Neural cell (in vitro differentiated cells): Measurements from ENCODE around the gene NELFA. TPM values are rescaled to one million over a fixed set of nuclear protein-coding genes. Genes with fewer than 3 reads are reported as not detected.

Experiments used
- H2AFZ ChIP-seq: fragments of 200-600, 300-800 bp; sonication (generic), shearing (Covaris generic); 2 replicates; pipeline ENCODE4 v1.6.0; 2014; ENCODE audit warnings: low read depth, mild to moderate bottlenecking, antibody characterized with exemption, low read length, moderate library complexity
- H3F3A ChIP-seq: fragments of 200-600 bp; shearing (Covaris generic); 2 replicates; pipeline ENCODE4 v1.6.1; 2016; ENCODE audit warnings: mild to moderate bottlenecking, moderate library complexity, mixed read lengths, antibody characterized with exemption, low read length; ENCODE audit not compliant: insufficient read depth, poor library complexity, severe bottlenecking
- H3K27ac ChIP-seq: fragments of 200-600, 300-800 bp; sonication (generic), shearing (Covaris generic); 2 replicates; pipeline ENCODE4 v1.5.1; 2014; ENCODE audit warnings: mild to moderate bottlenecking, low read length, moderate library complexity
- H3K27me3 ChIP-seq: fragments of 300-800, 200-600 bp; sonication (generic), shearing (Covaris generic); 2 replicates; pipeline ENCODE4 v1.6.0; 2014; ENCODE audit warnings: mild to moderate bottlenecking, low read depth, low read length, moderate library complexity; ENCODE audit not compliant: insufficient read depth
- H3K36me3 ChIP-seq: fragments of 300-800, 200-600 bp; sonication (generic), shearing (Covaris generic); 2 replicates; pipeline ENCODE4 v1.5.1; 2014; ENCODE audit warnings: mild to moderate bottlenecking, antibody characterized with exemption, low read length, moderate library complexity; ENCODE audit not compliant: insufficient read depth
- H3K4me2 ChIP-seq: fragments of 300-800, 200-600 bp; sonication (generic), shearing (Covaris generic); 2 replicates; pipeline ENCODE4 v1.6.0; 2014; ENCODE audit warnings: mild to moderate bottlenecking, low read length
- H3K4me3 ChIP-seq: fragments of 300-800, 200-600 bp; sonication (generic), shearing (Covaris generic); 2 replicates; pipeline ENCODE4 v1.5.1; 2014; ENCODE audit warnings: mild to moderate bottlenecking, low read length, moderate library complexity
- H3K79me2 ChIP-seq: fragments of 200-600 bp; shearing (Covaris generic); replicated peaks from 2 replicates; pipeline ENCODE4 v1.6.0; 2014; ENCODE audit warnings: mild to moderate bottlenecking, low read length, moderate library complexity; ENCODE audit not compliant: insufficient read depth
- H3K9ac ChIP-seq: fragments of 300-800, 200-600 bp; sonication (generic), shearing (Covaris generic); 2 replicates; pipeline ENCODE4 v1.6.1; 2016; ENCODE audit warnings: mild to moderate bottlenecking, low read length, mixed read lengths
- H3K9me2 ChIP-seq: fragments of 200-600 bp; shearing (Covaris generic); 2 replicates; pipeline ENCODE4 v1.6.1; 2016; ENCODE audit warnings: mild to moderate bottlenecking, low read length, mixed read lengths; ENCODE audit not compliant: insufficient read depth
- H3K9me3 ChIP-seq: fragments of 200-600, 300-800 bp; sonication (generic), shearing (Covaris generic); 2 replicates; pipeline ENCODE4 v1.6.1; 2016; ENCODE audit warnings: mild to moderate bottlenecking, mixed run types, low read length, moderate library complexity, mixed read lengths
- H4K20me1 ChIP-seq: fragments of 200-600 bp; shearing (Covaris generic); 2 replicates; pipeline ENCODE4 v1.6.1; 2016; ENCODE audit warnings: mild to moderate bottlenecking, mixed run types; ENCODE audit not compliant: insufficient read depth
- CTCF ChIP-seq: fragments of 450-650 bp; IDR thresholded peaks from 2 replicates; pipeline ENCODE4 v1.5.1; 2014; ENCODE audit warnings: antibody characterized with exemption, mild to moderate bottlenecking, moderate library complexity; ENCODE audit not compliant: poor library complexity, severe bottlenecking
- EP300 ChIP-seq: fragments of 450-650 bp; conservative IDR thresholded peaks from 2 replicates; pipeline ENCODE4 v1.6.1; 2014; ENCODE audit warnings: antibody characterized with exemption, mild to moderate bottlenecking, moderate library complexity; ENCODE audit not compliant: poor library complexity, severe bottlenecking
- EZH2 ChIP-seq: fragments of 200-600, 300-800 bp; shearing (Covaris generic), sonication (generic); IDR thresholded peaks from 2 replicates; pipeline ENCODE4 v1.6.1; 2014; ENCODE audit warnings: antibody characterized with exemption, low read length, borderline replicate concordance, mild to moderate bottlenecking; ENCODE audit not compliant: insufficient read depth, poor library complexity, severe bottlenecking
- MXI1 ChIP-seq: fragments of 450-650 bp; conservative IDR thresholded peaks from 2 replicates; pipeline ENCODE4 v1.6.1; 2014; ENCODE audit warnings: antibody characterized with exemption, mild to moderate bottlenecking; ENCODE audit not compliant: poor library complexity, severe bottlenecking
- POLR2AphosphoS5 ChIP-seq: IDR thresholded peaks from 2 replicates; pipeline ENCODE4 v1.6.1; 2012
- RAD21 ChIP-seq: fragments of 450-650 bp; conservative IDR thresholded peaks from 2 replicates; pipeline ENCODE4 v1.6.1; 2014; ENCODE audit warnings: antibody characterized with exemption, mild to moderate bottlenecking, moderate library complexity
- REST ChIP-seq: IDR thresholded peaks from 2 replicates; pipeline ENCODE4 v1.6.1; 2012; ENCODE audit warnings: borderline replicate concordance
- SMC3 ChIP-seq: fragments of 450-650 bp; conservative IDR thresholded peaks from 2 replicates; pipeline ENCODE4 v1.6.1; 2014; ENCODE audit warnings: antibody characterized with exemption, mild to moderate bottlenecking, moderate library complexity; ENCODE audit not compliant: poor library complexity
- TAF1 ChIP-seq: IDR thresholded peaks from 2 replicates; pipeline ENCODE4 v1.6.1; 2012; ENCODE audit warnings: low read depth
- polyA plus RNA-seq: library from polyadenylated mRNA; depleted of rRNA; stranded (reverse); fragments of >200 nt; gene quantifications from 2 replicates; pipeline ENCODE4 v1.2.3, GENCODE V29; 2014

NELFA gene
- polyA plus RNA-seq, 1 donor from 2014 or later, result 40.5 TPM

GRCh38 chr4:1998296-1998695 is 10.5 kb downstream of the NELFA start:
- no peak for TF ChIP-seq EP300
- TF ChIP-seq POLR2AphosphoS5, result no peak
- TF ChIP-seq SMC3, result no peak
- TF ChIP-seq EZH2, result no peak
- TF ChIP-seq CTCF, result no peak
- no peak for TF ChIP-seq TAF1
- TF ChIP-seq RAD21, result no peak
- TF ChIP-seq REST, result no peak
- no peak for TF ChIP-seq MXI1
- no peak overlapping the region for H2AFZ ChIP-seq
- no peaks in the 10 kb centered on the region for H3K27me3 ChIP-seq
- no peaks in the 10 kb centered on the region for H3F3A ChIP-seq
- no peak overlapping the region for H3K4me2 ChIP-seq
- H3K4me3 ChIP-seq, result no peak overlapping the region
- no peak overlapping the region for H3K27ac ChIP-seq
- H3K9me2 ChIP-seq, result no peaks in the 10 kb centered on the region
- H3K9ac ChIP-seq, result no peak overlapping the region
- peaks cover 73% of the 10 kb centered on the region for H3K79me2 ChIP-seq
- H4K20me1 ChIP-seq, result no peaks in the 10 kb centered on the region
- no peaks in the 10 kb centered on the region for H3K9me3 ChIP-seq
- no peaks in the 10 kb centered on the region for H3K36me3 ChIP-seq

GRCh38 chr4:1997712-1998111 is 11.1 kb downstream of the NELFA start:
- Histone ChIP-seq H4K20me1 (no peaks in the 10 kb centered on the region), H3K9me2 (no peaks in the 10 kb centered on the region), H3K36me3 (no peaks in the 10 kb centered on the region), H3K9me3 (no peaks in the 10 kb centered on the region), H3K27ac (no peak overlapping the region), H3K9ac (no peak overlapping the region), H2AFZ (no peak overlapping the region), H3K4me3 (no peak overlapping the region), H3K27me3 (no peaks in the 10 kb centered on the region), H3F3A (no peaks in the 10 kb centered on the region), H3K4me2 (no peak overlapping the region), H3K79me2 (peaks cover 67% of the 10 kb centered on the region)
- no peak for TF ChIP-seq RAD21
